ENCODE results near the gene SCUBE1. TPM values are rescaled to one million over a fixed set of nuclear protein-coding genes. Genes with fewer than 3 reads are reported as not detected.

The SCUBE1 gene
- total RNA-seq, 1 experiment from 2014 or later, result 3.9 TPM

GRCh38 chr22:43148581-43148980 lies 194.6 kb downstream of the SCUBE1 start:
- ChIA-PET CTCF (no interaction called here), RAD21 (ENCODE audit: low non-redundant PET in 1 of 2, low total read pairs in 2 of 2, uncharacterized antibody in 2 of 2, unreplicated experiment in 2 of 2) (no interaction called here), POLR2A (interaction anchor here (0.7 kb wide), 1 partner anchor 534 kb away, joined by 3 read pairs; the partner anchor contains the start of gene POLDIP3)
- no peaks in the 10 kb centered on the region for H3K9me2 ChIP-seq (ENCODE audit: insufficient read depth)
- no peak overlapping the region for H3K9ac ChIP-seq (ENCODE audit: low read length)
- intact Hi-C loops (cut with micrococcal nuclease), result no loop called here
- DNase-seq (ENCODE audit: low read depth, low spot score) (no peak), ATAC-seq (no peak)
- H3K27me3 ChIP-seq (ENCODE audit: insufficient read depth, low read length), result no peaks in the 10 kb centered on the region
- no peak overlapping the region for H3K4me2 ChIP-seq (ENCODE audit: low read length)
- no peaks in the 10 kb centered on the region for H3K9me3 ChIP-seq (ENCODE audit: control insufficient read depth in 1 of 2, insufficient read depth in 1 of 2, low read depth in 1 of 2, low read length in 2 of 2)
- no peaks in the 10 kb centered on the region for H3K36me3 ChIP-seq (ENCODE audit: control insufficient read depth in 1 of 2, insufficient read depth in 2 of 2, low read length in 2 of 2)
- peaks cover 19% of the 10 kb centered on the region for H3K79me2 ChIP-seq (ENCODE audit: insufficient read depth, low read length)
- H4K20me1 ChIP-seq (ENCODE audit: insufficient read depth), result no peaks in the 10 kb centered on the region
- no peak overlapping the region for H3K27ac ChIP-seq (ENCODE audit: low read depth, low read length)
- no peak overlapping the region for H3K4me3 ChIP-seq (replicated peaks in 1 of 2; ENCODE audit: low read depth in 1 of 2, low read length in 2 of 2)
- BruUV-seq (replicated peaks), result no TSS peak
- TF ChIP-seq CTCF (IDR thresholded peaks at IDR 0.05 in 2 of 3, conservative IDR thresholded peaks at IDR 0.05 in 1 of 3; ENCODE audit: borderline replicate concordance in 1 of 3, insufficient read depth in 1 of 3, low read depth in 2 of 3, low read length in 2 of 3), result no peak
- no peak for TF ChIP-seq POLR2AphosphoS5 (IDR thresholded peaks at IDR 0.05; ENCODE audit: low read depth, low read length)
- no peak for TF ChIP-seq REST (IDR thresholded peaks at IDR 0.05; ENCODE audit: low read depth)
- TF ChIP-seq TCF7L2 (IDR thresholded peaks at IDR 0.05; ENCODE audit: borderline replicate concordance, extremely low read depth, insufficient read depth, insufficient read length), result no peak
- TF ChIP-seq ELF1 (IDR thresholded peaks at IDR 0.05; ENCODE audit: borderline replicate concordance, low read depth), result no peak
- no peak for TF ChIP-seq EZH2 (IDR thresholded peaks at IDR 0.05)
- no peak for TF ChIP-seq CBX3 (IDR thresholded peaks at IDR 0.05; ENCODE audit: low read depth)
- no peak for TF ChIP-seq FOSL1 (IDR thresholded peaks at IDR 0.05; ENCODE audit: low read depth)
- no peak for TF ChIP-seq SP1 (IDR thresholded peaks at IDR 0.05; ENCODE audit: low read depth)
- no peak for TF ChIP-seq CEBPB (IDR thresholded peaks at IDR 0.05; ENCODE audit: low read depth)
- no peak for TF ChIP-seq YY1 (IDR thresholded peaks at IDR 0.05; ENCODE audit: extremely low read depth, insufficient replicate concordance, low read depth, low read length)
- no peak for TF ChIP-seq RAD21 (IDR thresholded peaks at IDR 0.05; ENCODE audit: low read depth)
- no peak for TF ChIP-seq EZH2phosphoT487 (IDR thresholded peaks at IDR 0.05; ENCODE audit: borderline replicate concordance)
- no peak overlapping the region for H2AFZ ChIP-seq (ENCODE audit: low read depth, low read length, poor library complexity, severe bottlenecking)
- peaks cover 9 to 30% of the 10 kb centered on the region in 2 experiments; a peak in 3 of 4 replicates for H3K4me1 ChIP-seq (ENCODE audit: control insufficient read depth in 1 of 2, insufficient read depth in 2 of 2, low read length in 2 of 2)

All from HCT116 (cell line).